ENCODE measurements around the gene MRE11. TPM values are rescaled to one million over a fixed set of nuclear protein-coding genes. Genes with fewer than 3 reads are reported as not detected.

The MRE11 gene
- total and polyA plus RNA-seq, 9 of the 15 experiments (the other 6 are each of a cell fraction or from before 2014, with no cell fraction given), result 18.3 to 45.2 (median 29.1) TPM

DNA sequence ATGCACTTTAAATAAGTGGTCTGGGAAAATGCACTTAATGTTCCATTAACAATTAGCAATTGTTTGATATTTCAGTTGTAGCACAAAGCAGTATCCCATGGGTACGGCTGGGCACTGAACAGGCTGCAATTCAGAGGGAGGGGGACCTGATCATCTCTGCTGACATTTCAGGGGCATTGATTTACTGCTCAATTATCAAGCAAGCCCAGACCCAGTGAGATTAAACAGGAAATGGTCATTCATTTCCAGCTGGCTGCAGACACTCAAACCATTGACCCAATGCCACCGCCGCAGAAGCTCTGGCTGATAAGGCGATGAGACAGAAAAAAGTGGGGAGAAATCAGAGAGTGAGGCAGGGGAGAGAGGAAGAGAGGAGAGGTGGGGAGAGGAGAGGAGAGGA is 93.6 kb downstream of the MRE11 start (continued):
- TF ChIP-seq, protein P1, sequence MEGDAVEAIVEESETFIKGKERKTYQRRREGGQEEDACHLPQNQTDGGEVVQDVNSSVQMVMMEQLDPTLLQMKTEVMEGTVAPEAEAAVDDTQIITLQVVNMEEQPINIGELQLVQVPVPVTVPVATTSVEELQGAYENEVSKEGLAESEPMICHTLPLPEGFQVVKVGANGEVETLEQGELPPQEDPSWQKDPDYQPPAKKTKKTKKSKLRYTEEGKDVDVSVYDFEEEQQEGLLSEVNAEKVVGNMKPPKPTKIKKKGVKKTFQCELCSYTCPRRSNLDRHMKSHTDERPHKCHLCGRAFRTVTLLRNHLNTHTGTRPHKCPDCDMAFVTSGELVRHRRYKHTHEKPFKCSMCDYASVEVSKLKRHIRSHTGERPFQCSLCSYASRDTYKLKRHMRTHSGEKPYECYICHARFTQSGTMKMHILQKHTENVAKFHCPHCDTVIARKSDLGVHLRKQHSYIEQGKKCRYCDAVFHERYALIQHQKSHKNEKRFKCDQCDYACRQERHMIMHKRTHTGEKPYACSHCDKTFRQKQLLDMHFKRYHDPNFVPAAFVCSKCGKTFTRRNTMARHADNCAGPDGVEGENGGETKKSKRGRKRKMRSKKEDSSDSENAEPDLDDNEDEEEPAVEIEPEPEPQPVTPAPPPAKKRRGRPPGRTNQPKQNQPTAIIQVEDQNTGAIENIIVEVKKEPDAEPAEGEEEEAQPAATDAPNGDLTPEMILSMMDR (IDR thresholded peaks at IDR 0.05 in 2 of 3, conservative IDR thresholded peaks at IDR 0.05 in 1 of 3; ENCODE audit: insufficient read depth in 2 of 3, low read depth in 1 of 3, low read length in 3 of 3), result no peak
- TF ChIP-seq POLR2AphosphoS5 (IDR thresholded peaks at IDR 0.05; ENCODE audit: control insufficient read depth, insufficient read depth, low read depth, low read length), result peak; percentile 28; the same call in 1 of the 2 replicates
- no peak for TF ChIP-seq BDP1 (IDR thresholded peaks at IDR 0.05; ENCODE audit: insufficient read depth, insufficient read length)
- TF ChIP-seq PHB (CRISPR knock-in tag; IDR thresholded peaks at IDR 0.05), result no peak
- peak; percentile 89 for TF ChIP-seq CBFA2T3 (IDR thresholded peaks at IDR 0.05)
- TF ChIP-seq CHD1 (IDR thresholded peaks at IDR 0.05; ENCODE audit: low read length), result no peak
- TF ChIP-seq SMAD4 (CRISPR knock-in tag; conservative IDR thresholded peaks at IDR 0.05), result peak; percentile 72
- no peak for TF ChIP-seq GATAD2B (IDR thresholded peaks at IDR 0.05; ENCODE audit: borderline replicate concordance)
- TF ChIP-seq MBD1 (CRISPR knock-in tag; IDR thresholded peaks at IDR 0.05), result no peak
- no peak for TF ChIP-seq ZHX1 (conservative IDR thresholded peaks at IDR 0.05; ENCODE audit: low read length)
- no peak for TF ChIP-seq ZNF778 (CRISPR knock-in tag; IDR thresholded peaks at IDR 0.05)
- no peak for TF ChIP-seq FOXJ3 (CRISPR knock-in tag; IDR thresholded peaks at IDR 0.05)
- TF ChIP-seq ZNF12 (CRISPR knock-in tag; IDR thresholded peaks at IDR 0.05), result no peak
- TF ChIP-seq ELF2 (CRISPR knock-in tag; IDR thresholded peaks at IDR 0.05), result no peak
- TF ChIP-seq ZNF592 (IDR thresholded peaks at IDR 0.05), result no peak
- peak in 1 of 2 experiments; percentile 42; a peak in 1 of 4 replicates for TF ChIP-seq TRIM24 (IDR thresholded peaks at IDR 0.05)

All from K562 (cell line).